Measurements from ENCODE around the gene TOX2. TPM values are rescaled to one million over a fixed set of nuclear protein-coding genes. Genes with fewer than 3 reads are reported as not detected.
A peak's percentile ranks its signal among the peaks of the same experiment; 100 is the strongest.

Gene TOX2
- polyA plus RNA-seq, 3 donors = 0.39 to 0.56 (median 0.47) TPM

- Histone ChIP-seq H3K9me3 (replicated peaks in 1 of 2; ENCODE audit: control insufficient read depth in 1 of 2, insufficient read depth in 1 of 2, low read length in 2 of 2) (no peaks in the 10 kb centered on the region), H3K4me2 (replicated peaks; ENCODE audit: extremely low read depth, low read length, poor library complexity, severe bottlenecking) (no peak overlapping the region), H4K20me1 (ENCODE audit: insufficient read depth, low read length) (no peaks in the 10 kb centered on the region), H3K36me3 (replicated peaks in 1 of 2; ENCODE audit: control insufficient read depth in 1 of 2, insufficient read depth in 2 of 2, low read length in 2 of 2) (no peaks in the 10 kb centered on the region), H3K79me2 (ENCODE audit: insufficient read depth, low read length) (no peaks in the 10 kb centered on the region), H3K27me3 (ENCODE audit: control insufficient read depth in 2 of 2, insufficient read depth in 2 of 2, low read length in 2 of 2) (peaks cover 9 to 13% of the 10 kb centered on the region in 2 donors), H3K27ac (ENCODE audit: low read depth in 1 of 2, low read length in 2 of 2) (no peak overlapping the region), H2AFZ (ENCODE audit: insufficient read depth, low read depth, low read length, poor library complexity, severe bottlenecking) (no peak overlapping the region), H3K9ac (ENCODE audit: insufficient read depth, low read length, poor library complexity, severe bottlenecking) (no peak overlapping the region), H3K4me3 (replicated peaks in 1 of 3; ENCODE audit: low read depth in 2 of 3, low read length in 3 of 3) (no peak overlapping the region), H3K4me1 (ENCODE audit: control insufficient read depth in 1 of 2, insufficient read depth in 2 of 2, low read length in 2 of 2) (peaks cover 30 to 33% of the 10 kb centered on the region in 2 donors)
- Mint-ChIP-seq H3K4me3 (no peak overlapping the region), H3K4me1 (peaks cover 33% of the 10 kb centered on the region), H3K9me3 (peaks cover 0 to 2% (median 0%) of the 10 kb centered on the region in 7 donors), H3K36me3 (no peaks in the 10 kb centered on the region), H3K27ac (no peak overlapping the region), H3K27me3 (ENCODE audit: low read depth in 3 of 3) (peaks cover 27 to 34% (median 32%) of the 10 kb centered on the region in 3 donors)
- intact Hi-C loops (cut with micrococcal nuclease) = loop anchor here in 1 of 2 donors (5.0 kb wide), 1 partner anchor 40 kb away; no protein-coding TSS in a partner anchor
- TF ChIP-seq CTCF (IDR thresholded peaks at IDR 0.05) = no peak
- 100% methylated on average over 2 of the region's 8 CpGs for WGBS (ENCODE audit: insufficient coverage)
- no peak for DNase-seq
Observed at GRCh38 chr20:43977252-43977651, 62.6 kb downstream of the TOX2 start.

- H3K36me3 Mint-ChIP-seq = no peaks in the 10 kb centered on the region
- peak overlapping the region in 1 of 2 donors; percentile 59 for H3K4me3 Mint-ChIP-seq
Observed at GRCh38 chr20:43977962-43978361, 63.3 kb downstream of the TOX2 start.

More at GRCh38 chr20:43977962-43978361, 63.3 kb downstream of the TOX2 start:
- intact Hi-C loops (cut with micrococcal nuclease) = loop anchor here in 1 of 2 donors (5.0 kb wide), 1 partner anchor 41 kb away; no protein-coding TSS in a partner anchor
- no peak overlapping the region for H3K9ac ChIP-seq (ENCODE audit: insufficient read depth, low read length, poor library complexity, severe bottlenecking)
- DNase-seq = no peak
- H3K36me3 ChIP-seq (replicated peaks in 1 of 2; ENCODE audit: control insufficient read depth in 1 of 2, insufficient read depth in 2 of 2, low read length in 2 of 2) = no peaks in the 10 kb centered on the region
- H3K27ac ChIP-seq (ENCODE audit: low read depth in 1 of 2, low read length in 2 of 2) = no peak overlapping the region
- no peaks in the 10 kb centered on the region for H4K20me1 ChIP-seq (ENCODE audit: insufficient read depth, low read length)
- H2AFZ ChIP-seq (ENCODE audit: insufficient read depth, low read depth, low read length, poor library complexity, severe bottlenecking) = no peak overlapping the region
- peaks cover 30 to 33% of the 10 kb centered on the region in 2 donors for H3K4me1 ChIP-seq (ENCODE audit: control insufficient read depth in 1 of 2, insufficient read depth in 2 of 2, low read length in 2 of 2)
- Mint-ChIP-seq H3K27ac (no peak overlapping the region), H3K4me1 (peaks cover 34% of the 10 kb centered on the region), H3K9me3 (peaks cover 0 to 2% (median 0%) of the 10 kb centered on the region in 7 donors), H3K27me3 (ENCODE audit: low read depth in 3 of 3) (peaks cover 23 to 33% (median 27%) of the 10 kb centered on the region in 3 donors)
- H3K27me3 ChIP-seq (ENCODE audit: control insufficient read depth in 2 of 2, insufficient read depth in 2 of 2, low read length in 2 of 2) = peaks cover 7 to 13% of the 10 kb centered on the region in 2 donors
- no peaks in the 10 kb centered on the region for H3K9me3 ChIP-seq (replicated peaks in 1 of 2; ENCODE audit: control insufficient read depth in 1 of 2, insufficient read depth in 1 of 2, low read length in 2 of 2)
- no peak overlapping the region for H3K4me2 ChIP-seq (replicated peaks; ENCODE audit: extremely low read depth, low read length, poor library complexity, severe bottlenecking)
- H3K4me3 ChIP-seq (replicated peaks in 1 of 3; ENCODE audit: low read depth in 2 of 3, low read length in 3 of 3) = no peak overlapping the region
- TF ChIP-seq CTCF (IDR thresholded peaks at IDR 0.05) = no peak
- no CpG with 5 or more reads among the region's 3 CpGs for whole genome bisulfite sequencing (ENCODE audit: insufficient coverage)
- no peaks in the 10 kb centered on the region for H3K79me2 ChIP-seq (ENCODE audit: insufficient read depth, low read length)
